ENCODE results near the gene SMG7.

Gene SMG7

DNA sequence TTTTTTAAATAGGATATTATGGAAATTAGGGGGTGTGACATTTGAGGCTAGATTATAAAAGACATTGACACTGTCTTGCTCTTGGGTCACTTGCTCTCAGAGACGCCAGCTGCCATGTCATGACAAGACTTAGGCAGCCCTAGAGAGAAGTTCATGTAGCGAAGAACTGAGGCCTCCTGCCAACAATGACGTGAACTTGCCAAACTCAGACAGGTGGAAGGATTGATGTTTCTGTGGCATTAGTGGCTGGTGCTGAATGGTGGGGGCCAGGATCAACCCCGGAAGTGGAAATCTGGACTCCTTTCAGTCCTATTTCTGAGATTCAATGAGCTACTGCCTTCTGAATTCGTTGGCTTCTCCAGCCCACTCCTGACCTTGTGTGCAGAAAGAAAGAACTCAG, 103.3 kb downstream of the SMG7 start:
- TF ChIP-seq, protein P1, sequence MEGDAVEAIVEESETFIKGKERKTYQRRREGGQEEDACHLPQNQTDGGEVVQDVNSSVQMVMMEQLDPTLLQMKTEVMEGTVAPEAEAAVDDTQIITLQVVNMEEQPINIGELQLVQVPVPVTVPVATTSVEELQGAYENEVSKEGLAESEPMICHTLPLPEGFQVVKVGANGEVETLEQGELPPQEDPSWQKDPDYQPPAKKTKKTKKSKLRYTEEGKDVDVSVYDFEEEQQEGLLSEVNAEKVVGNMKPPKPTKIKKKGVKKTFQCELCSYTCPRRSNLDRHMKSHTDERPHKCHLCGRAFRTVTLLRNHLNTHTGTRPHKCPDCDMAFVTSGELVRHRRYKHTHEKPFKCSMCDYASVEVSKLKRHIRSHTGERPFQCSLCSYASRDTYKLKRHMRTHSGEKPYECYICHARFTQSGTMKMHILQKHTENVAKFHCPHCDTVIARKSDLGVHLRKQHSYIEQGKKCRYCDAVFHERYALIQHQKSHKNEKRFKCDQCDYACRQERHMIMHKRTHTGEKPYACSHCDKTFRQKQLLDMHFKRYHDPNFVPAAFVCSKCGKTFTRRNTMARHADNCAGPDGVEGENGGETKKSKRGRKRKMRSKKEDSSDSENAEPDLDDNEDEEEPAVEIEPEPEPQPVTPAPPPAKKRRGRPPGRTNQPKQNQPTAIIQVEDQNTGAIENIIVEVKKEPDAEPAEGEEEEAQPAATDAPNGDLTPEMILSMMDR (conservative IDR thresholded peaks at IDR 0.05; ENCODE audit: low read depth, low read length): no peak
- H3K4me3 ChIP-seq (ENCODE audit: low read length): no peak overlapping the region
- DNase-seq (ENCODE audit: low read depth): no peak

DNA sequence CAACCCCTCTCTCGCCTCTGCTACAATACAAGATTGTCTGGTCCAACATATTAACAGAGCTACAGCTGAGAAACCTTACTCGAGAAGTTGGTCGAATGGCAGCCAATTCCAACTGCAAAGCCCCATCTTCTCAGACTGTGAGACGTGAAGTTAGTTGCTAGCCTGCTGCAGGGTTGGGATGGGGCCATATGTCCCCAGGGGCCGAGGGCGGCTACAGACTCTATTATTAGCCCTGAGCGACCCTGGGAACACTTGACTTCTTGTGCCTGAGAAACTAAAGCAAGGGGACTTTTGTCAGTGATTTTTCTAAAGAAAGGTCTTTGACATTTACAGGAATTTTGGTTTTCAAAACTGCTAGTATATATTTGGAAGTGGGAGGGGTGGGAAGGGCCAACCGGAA, 104.2 kb downstream of the SMG7 start:
- DNase-seq (ENCODE audit: low read depth): no peak
- TF ChIP-seq, protein P1 (conservative IDR thresholded peaks at IDR 0.05; ENCODE audit: low read depth, low read length): no peak
- no peak overlapping the region for H3K4me3 ChIP-seq (ENCODE audit: low read length)

DNA sequence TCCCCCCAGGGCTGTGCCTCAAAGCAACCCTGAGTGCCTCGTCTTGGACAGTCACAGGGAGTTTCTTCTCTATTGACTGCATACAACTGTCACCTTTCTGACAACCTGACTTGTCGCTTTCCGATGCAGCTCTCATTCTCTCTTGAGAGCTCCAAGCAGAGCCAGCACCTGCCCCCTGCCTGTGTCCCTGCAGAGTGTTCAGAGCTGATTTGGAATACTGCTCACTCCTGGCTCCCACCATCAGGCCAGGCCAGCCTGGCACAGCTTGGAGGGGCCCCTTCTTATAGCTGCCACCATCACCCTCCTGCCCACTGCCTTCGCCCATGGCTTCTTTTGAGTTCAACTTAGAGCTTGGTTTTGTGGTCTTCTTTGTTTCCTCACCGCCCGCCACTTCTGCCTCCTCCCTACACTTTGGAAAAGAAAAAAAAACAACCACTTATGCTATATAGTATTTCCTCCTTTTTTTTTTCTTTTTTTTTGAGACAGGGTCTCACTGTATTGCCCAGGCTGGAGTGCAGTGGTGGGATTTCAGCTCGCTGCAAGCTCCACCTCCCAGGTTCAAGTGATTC, 105.7 kb downstream of the SMG7 start:
- DNase-seq (ENCODE audit: low read depth): no peak
- TF ChIP-seq, protein P1 (conservative IDR thresholded peaks at IDR 0.05; ENCODE audit: low read depth, low read length): no peak
- no peak overlapping the region for H3K4me3 ChIP-seq (ENCODE audit: low read length)

DNA sequence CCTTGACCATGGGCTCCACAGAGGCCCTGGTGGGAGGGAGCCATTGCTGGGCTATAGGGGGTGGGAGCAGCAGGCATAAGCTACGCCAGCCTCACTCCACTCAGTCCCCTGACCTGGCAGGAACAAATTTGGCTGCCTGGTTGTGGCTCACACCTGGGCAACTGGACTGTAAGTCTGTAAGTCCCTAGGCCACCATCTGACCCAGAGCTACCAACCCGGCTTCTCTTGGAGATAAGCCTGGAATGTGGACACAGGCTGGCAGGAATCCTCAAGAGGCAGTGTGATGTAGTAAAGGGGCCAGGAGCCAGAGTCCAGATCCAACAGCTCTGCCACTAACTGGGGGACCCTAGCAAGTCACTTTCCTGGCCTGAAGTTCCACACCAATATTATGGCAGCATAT, 106.6 kb downstream of the SMG7 start:
- no peak overlapping the region for H3K4me3 ChIP-seq (ENCODE audit: low read length)
- TF ChIP-seq, protein P1 (conservative IDR thresholded peaks at IDR 0.05; ENCODE audit: low read depth, low read length): no peak
- no peak for DNase-seq (ENCODE audit: low read depth)

DNA sequence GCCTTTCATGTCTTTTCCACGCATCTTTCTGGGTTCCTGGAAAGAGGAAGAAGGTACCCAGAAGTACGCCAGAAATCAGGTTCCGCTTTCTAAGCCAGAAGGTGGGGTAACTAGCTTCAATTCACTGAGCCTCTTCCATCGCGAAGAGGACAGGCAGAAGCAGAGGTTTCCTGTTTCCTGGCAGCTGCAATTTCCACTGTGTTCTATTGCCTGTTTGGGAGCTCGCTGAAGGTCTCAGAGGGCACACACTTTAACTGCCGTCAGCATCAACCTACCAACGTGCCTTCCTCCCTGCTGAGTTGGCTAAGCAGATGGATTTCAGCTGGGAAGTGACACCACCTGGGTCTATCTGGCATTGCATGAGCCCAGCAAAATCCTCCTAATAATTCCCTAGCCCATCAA, 108.0 kb downstream of the SMG7 start:
- TF ChIP-seq, protein P1 (conservative IDR thresholded peaks at IDR 0.05; ENCODE audit: low read depth, low read length): peak; percentile 44
- DNase-seq (ENCODE audit: low read depth): no peak
- no peak overlapping the region for H3K4me3 ChIP-seq (ENCODE audit: low read length)

DNA sequence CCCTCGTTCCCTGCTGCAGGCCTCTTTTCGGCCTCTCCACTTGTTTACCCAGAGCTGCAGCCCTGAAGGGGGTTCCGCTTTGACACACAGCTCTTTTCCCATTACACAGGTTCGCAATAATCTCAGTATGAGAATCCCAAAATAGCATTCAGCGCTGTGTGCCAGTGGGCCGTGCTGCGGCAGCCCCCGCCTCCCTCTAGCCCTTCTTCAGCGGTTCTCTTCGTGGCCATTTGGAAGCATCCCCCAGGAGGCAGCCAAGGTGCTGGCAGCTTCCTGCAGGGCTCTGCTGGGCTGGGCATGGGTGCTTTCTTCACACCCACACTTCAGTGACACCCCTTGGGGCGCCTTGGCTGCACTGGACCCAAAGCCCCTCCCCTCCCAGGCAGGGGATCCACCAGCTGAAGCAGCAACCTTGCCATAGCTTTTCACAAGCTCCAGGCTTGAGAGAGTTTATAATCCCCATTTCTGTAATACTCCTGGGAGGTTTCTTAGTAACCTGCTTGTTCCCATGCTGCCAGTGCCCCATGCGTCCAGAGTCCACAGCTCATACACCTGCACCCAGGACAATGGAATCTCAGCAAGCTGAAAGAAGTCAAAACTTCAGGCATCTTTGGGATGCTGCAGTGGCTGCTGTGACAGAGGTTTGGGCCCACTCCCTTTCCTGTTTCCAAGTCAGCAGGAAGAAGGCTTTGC, 109.9 kb downstream of the SMG7 start:
- TF ChIP-seq, protein P1 (conservative IDR thresholded peaks at IDR 0.05; ENCODE audit: low read depth, low read length): no peak
- DNase-seq (ENCODE audit: low read depth): no peak
- no peak overlapping the region for H3K4me3 ChIP-seq (ENCODE audit: low read length)

DNA sequence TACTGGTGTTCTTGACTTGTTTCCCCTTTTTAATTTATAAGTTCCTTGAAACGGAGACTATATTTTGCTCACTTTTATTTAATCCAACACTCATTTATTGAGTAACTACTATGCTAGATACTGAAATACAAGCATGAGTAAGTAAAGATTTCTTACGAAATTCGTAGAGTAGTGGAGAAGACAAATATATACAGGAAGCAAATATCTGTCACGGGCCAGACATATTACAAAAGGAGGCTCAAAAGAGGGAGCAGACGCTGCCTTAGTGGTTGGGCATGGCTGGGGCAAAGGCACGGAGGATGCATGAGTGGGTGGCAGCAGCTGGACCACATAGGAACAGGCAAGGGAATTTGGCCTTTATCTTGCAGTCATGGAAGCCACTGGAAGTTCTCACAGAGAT, 111.2 kb downstream of the SMG7 start:
- H3K4me3 ChIP-seq (ENCODE audit: low read length): no peak overlapping the region
- TF ChIP-seq, protein P1 (conservative IDR thresholded peaks at IDR 0.05; ENCODE audit: low read depth, low read length): no peak
- DNase-seq (ENCODE audit: low read depth): no peak
